Naive thymus-derived CD4-positive, alpha-beta T cell (primary cell): ENCODE results near the gene ROBO1. TPM values are rescaled to one million over a fixed set of nuclear protein-coding genes. Genes with fewer than 3 reads are reported as not detected.

Experiments used
- ATAC-seq: fragments of 150-1000 bp; cut with Tn5 transposase; 2 replicates; pipeline ENCODE4 v1.10.0; 2021; ENCODE audit warnings: mild to moderate bottlenecking, moderate library complexity
- CTCF ChIA-PET: fragments of 350-600 bp; sonication (Branson Sonifier 250); formaldehyde crosslinking; loops from one replicate; lab custom pipeline; 2021; ENCODE audit warnings: antibody characterized with exemption; lab: Charles Lee
- POLR2A ChIA-PET: fragments of 350-600 bp; sonication (Branson Sonifier 250); formaldehyde crosslinking; loops from one replicate; lab custom pipeline; 2021; ENCODE audit warnings: antibody characterized with exemption, inconsistent platforms; lab: Charles Lee
- DNase-seq, 9 donors: peaks; one replicate each; pipeline versions ENCODE4 v3.0.0 to v3.0.0-alpha.2; 2020 to 2022; ENCODE audit warnings: mixed read lengths in 1 of 9
- H3K27ac ChIP-seq: one replicate; pipeline ENCODE4 v1.7.0; 2013; ENCODE audit warnings: mild to moderate bottlenecking, low read depth, low read length, moderate library complexity
- H3K27me3 ChIP-seq, 2 donors: one replicate each; pipeline ENCODE4 v1.7.0; 2013; ENCODE audit warnings: low read length in 2 of 2, mild to moderate bottlenecking in 2 of 2, moderate library complexity in 2 of 2; ENCODE audit not compliant: control insufficient read depth in 2 of 2, insufficient read depth in 2 of 2
- H3K36me3 ChIP-seq, 3 experiments: 1 replicate in 2 of 3; 2 replicates in 1 of 3; pipeline ENCODE4 v1.7.0; 2013; ENCODE audit warnings: low read length in 3 of 3, mild to moderate bottlenecking in 3 of 3, moderate library complexity in 1 of 3; ENCODE audit not compliant: insufficient read depth in 3 of 3, control insufficient read depth in 2 of 3
- H3K4me1 ChIP-seq, 2 donors: one replicate each; pipeline ENCODE4 v1.7.0; 2013; ENCODE audit warnings: low read length in 2 of 2, mild to moderate bottlenecking in 2 of 2, moderate library complexity in 1 of 2; ENCODE audit not compliant: control insufficient read depth in 2 of 2, insufficient read depth in 2 of 2
- H3K4me3 ChIP-seq: 2 replicates; pipeline ENCODE4 v1.7.0; 2013; ENCODE audit warnings: mild to moderate bottlenecking, low read length
- H3K9me3 ChIP-seq, 3 experiments: 1 replicate in 2 of 3; 2 replicates in 1 of 3; pipeline ENCODE4 v1.7.0; 2013; ENCODE audit warnings: low read length in 3 of 3; ENCODE audit not compliant: control insufficient read depth in 2 of 3
- H3K27ac Mint-ChIP-seq, 9 donors: one replicate each; pipeline ENCODE4 v1.8.0; 2020 to 2022; ENCODE audit warnings: mixed read lengths in 9 of 9, mild to moderate bottlenecking in 8 of 9, moderate library complexity in 5 of 9, inconsistent platforms in 2 of 9
- H3K27me3 Mint-ChIP-seq, 5 donors: one replicate each; pipeline ENCODE4 v1.8.0; 2021 to 2022; ENCODE audit warnings: mixed read lengths in 5 of 5, mild to moderate bottlenecking in 1 of 5
- H3K36me3 Mint-ChIP-seq, 5 donors: one replicate each; pipeline ENCODE4 v1.8.0; 2020 to 2022; ENCODE audit warnings: mixed read lengths in 5 of 5, mild to moderate bottlenecking in 3 of 5, inconsistent platforms in 1 of 5
- H3K4me1 Mint-ChIP-seq, 7 donors: one replicate each; pipeline ENCODE4 v1.8.0; 2020 to 2022; ENCODE audit warnings: mixed read lengths in 7 of 7, mild to moderate bottlenecking in 3 of 7, inconsistent platforms in 1 of 7
- H3K4me3 Mint-ChIP-seq, 10 donors: one replicate each; pipeline ENCODE4 v1.8.0; 2020 to 2022; ENCODE audit warnings: mild to moderate bottlenecking in 10 of 10, mixed read lengths in 10 of 10, moderate library complexity in 6 of 10, inconsistent platforms in 2 of 10
- H3K9me3 Mint-ChIP-seq, 11 donors: one replicate each; pipeline ENCODE4 v1.8.0; 2020 to 2022; ENCODE audit warnings: mixed read lengths in 11 of 11, mild to moderate bottlenecking in 4 of 11, inconsistent platforms in 1 of 11, moderate library complexity in 1 of 11
- intact Hi-C, 2 donors: fragments of 100-400 bp; cut with micrococcal nuclease; formaldehyde crosslinking; loops; one replicate each; pipeline ENCODE4 v1.15.1; 2023
- polyA plus RNA-seq, 2 donors: library from polyadenylated mRNA; unstranded; fragments of 300-500 nt; fragmentation: Illumina TruSeq; gene quantifications; one replicate each; pipeline ENCODE4 v1.2.3, GENCODE V29; 2021
- total RNA-seq, 6 experiments: library from RNA in 5 of 6; stranded (reverse) in 5 of 6; gene quantifications; 1 replicate in 5 of 6; 2 replicates in 1 of 6; pipeline ENCODE4 v1.2.3 and lab custom pipeline; 2021 to 2026

Gene ROBO1
- total and polyA plus RNA-seq, 7 experiments from 2014 or later: 0.08 to 0.59 (median 0.26) TPM; not detected in 2

GRCh38 chr3:78804251-78805037 is 963.4 kb downstream of the ROBO1 start:
- intact Hi-C loops: no loop called here
- POLR2A ChIA-PET: no interaction called here
- no peak for DNase-seq
- ATAC-seq: no peak
- H3K27ac ChIP-seq: no peak overlapping the region
- no peaks in the 10 kb centered on the region for H3K4me1 ChIP-seq
- no peak overlapping the region for H3K27ac Mint-ChIP-seq
- H3K27me3 ChIP-seq: no peaks in the 10 kb centered on the region
- H3K4me3 Mint-ChIP-seq: no peak overlapping the region
- peaks cover 0 to 4% (median 0%) of the 10 kb centered on the region in 5 donors for H3K36me3 Mint-ChIP-seq
- H3K36me3 ChIP-seq: no peaks in the 10 kb centered on the region
- no peak overlapping the region for H3K4me3 ChIP-seq
- no peaks in the 10 kb centered on the region for H3K9me3 ChIP-seq
- no peaks in the 10 kb centered on the region for H3K27me3 Mint-ChIP-seq
- no peaks in the 10 kb centered on the region for H3K4me1 Mint-ChIP-seq
- H3K9me3 Mint-ChIP-seq: peaks cover 0 to 7% (median 5%) of the 10 kb centered on the region in 11 donors
- CTCF ChIA-PET: no interaction called here

DNA sequence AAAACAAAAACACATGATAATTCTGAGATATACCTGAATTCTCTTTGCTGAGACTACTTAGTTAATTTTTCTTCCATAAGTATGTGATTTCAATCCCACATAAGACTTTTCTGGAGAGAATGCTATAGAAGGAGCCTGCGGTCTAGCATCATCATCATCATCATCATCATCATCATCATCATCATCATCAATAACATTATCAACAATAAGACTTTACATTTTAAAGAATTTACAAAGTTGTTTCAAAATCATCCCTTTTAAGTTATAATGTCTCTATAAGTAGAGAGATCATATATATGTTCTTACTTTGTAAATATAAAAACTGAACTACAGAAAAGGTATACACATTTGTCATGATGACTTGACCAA is 965.3 kb downstream of the ROBO1 start:
- Histone ChIP-seq H3K4me3 (no peak overlapping the region), H3K4me1 (no peaks in the 10 kb centered on the region), H3K9me3 (no peaks in the 10 kb centered on the region), H3K27me3 (no peaks in the 10 kb centered on the region), H3K36me3 (no peaks in the 10 kb centered on the region), H3K27ac (no peak overlapping the region)
- H3K4me1 Mint-ChIP-seq: no peaks in the 10 kb centered on the region
- DNase-seq: no peak
- H3K4me3 Mint-ChIP-seq: no peak overlapping the region
- POLR2A ChIA-PET: no interaction called here
- H3K9me3 Mint-ChIP-seq: peaks cover 0 to 8% (median 5%) of the 10 kb centered on the region in 11 donors
- no peak overlapping the region for H3K27ac Mint-ChIP-seq
- CTCF ChIA-PET: no interaction called here
- intact Hi-C loops: no loop called here
- H3K27me3 Mint-ChIP-seq: no peaks in the 10 kb centered on the region
- no peak for ATAC-seq
- H3K36me3 Mint-ChIP-seq: peaks cover 0 to 4% (median 0%) of the 10 kb centered on the region in 5 donors

- Histone ChIP-seq H3K36me3 (no peaks in the 10 kb centered on the region), H3K4me1 (no peaks in the 10 kb centered on the region), H3K27ac (no peak overlapping the region), H3K27me3 (no peaks in the 10 kb centered on the region), H3K4me3 (no peak overlapping the region), H3K9me3 (no peaks in the 10 kb centered on the region)
- intact Hi-C loops: no loop called here
- POLR2A ChIA-PET: no interaction called here
- ATAC-seq: no peak
- H3K9me3 Mint-ChIP-seq: peaks cover 0 to 12% (median 6%) of the 10 kb centered on the region in 11 donors
- CTCF ChIA-PET: no interaction called here
- no peak for DNase-seq
- H3K27ac Mint-ChIP-seq: no peak overlapping the region
- no peaks in the 10 kb centered on the region for H3K27me3 Mint-ChIP-seq
- H3K36me3 Mint-ChIP-seq: peaks cover 0 to 4% (median 0%) of the 10 kb centered on the region in 5 donors
- H3K4me3 Mint-ChIP-seq: no peak overlapping the region
- no peaks in the 10 kb centered on the region for H3K4me1 Mint-ChIP-seq
Observed at GRCh38 chr3:78801926-78802561, 965.8 kb downstream of the ROBO1 start.

GRCh38 chr3:78799681-78800080 is 968.1 kb downstream of the ROBO1 start:
- ATAC-seq (no peak), DNase-seq (no peak)
- no peaks in the 10 kb centered on the region for H3K27me3 ChIP-seq
- H3K9me3 Mint-ChIP-seq: peaks cover 0 to 22% (median 6%) of the 10 kb centered on the region in 11 donors
- ChIA-PET POLR2A (no interaction called here), CTCF (no interaction called here)
- H3K27ac ChIP-seq: no peak overlapping the region
- H3K4me3 ChIP-seq: no peak overlapping the region
- H3K9me3 ChIP-seq: no peaks in the 10 kb centered on the region
- no peak overlapping the region for H3K27ac Mint-ChIP-seq
- H3K27me3 Mint-ChIP-seq: no peaks in the 10 kb centered on the region
- H3K4me3 Mint-ChIP-seq: no peak overlapping the region
- intact Hi-C loops: no loop called here
- H3K36me3 ChIP-seq: no peaks in the 10 kb centered on the region
- no peaks in the 10 kb centered on the region for H3K36me3 Mint-ChIP-seq
- no peaks in the 10 kb centered on the region for H3K4me1 ChIP-seq
- H3K4me1 Mint-ChIP-seq: no peaks in the 10 kb centered on the region

DNA sequence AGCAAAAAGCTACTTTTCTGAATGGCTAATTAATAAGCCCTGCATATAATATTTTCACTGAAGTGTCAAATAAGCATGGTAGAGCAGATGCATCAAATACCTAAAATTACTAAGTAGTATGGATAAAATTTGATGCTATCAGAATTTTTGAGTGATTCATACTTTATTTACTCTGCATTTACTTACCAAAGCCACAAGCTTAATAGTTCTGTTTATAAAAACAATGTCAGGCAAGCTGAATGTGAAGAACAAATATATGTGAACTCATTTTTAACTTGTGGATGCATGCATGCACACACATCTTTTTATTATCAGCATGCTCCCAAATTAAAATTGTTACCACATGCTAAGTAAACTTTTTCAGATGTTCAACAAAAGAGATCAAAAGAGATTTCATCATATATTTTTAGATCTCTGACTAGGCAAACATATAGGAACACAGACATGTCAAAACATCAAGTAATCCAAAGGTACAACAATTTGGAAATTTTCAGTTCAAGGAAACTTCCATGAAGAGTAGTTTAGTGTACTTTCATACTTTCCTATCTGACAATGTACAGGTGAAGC is 969.4 kb downstream of the ROBO1 start:
- peaks cover 0 to 24% (median 6%) of the 10 kb centered on the region in 11 donors for H3K9me3 Mint-ChIP-seq
- ATAC-seq (no peak), DNase-seq (no peak)
- intact Hi-C loops: no loop called here
- no peaks in the 10 kb centered on the region for H3K4me1 Mint-ChIP-seq
- CTCF ChIA-PET: no interaction called here
- no peak overlapping the region for H3K27ac Mint-ChIP-seq
- no peaks in the 10 kb centered on the region for H3K9me3 ChIP-seq
- no peaks in the 10 kb centered on the region for H3K4me1 ChIP-seq
- H3K36me3 ChIP-seq: no peaks in the 10 kb centered on the region
- POLR2A ChIA-PET: no interaction called here
- H3K4me3 Mint-ChIP-seq: no peak overlapping the region
- no peak overlapping the region for H3K4me3 ChIP-seq
- no peak overlapping the region for H3K27ac ChIP-seq
- no peaks in the 10 kb centered on the region for H3K27me3 Mint-ChIP-seq
- H3K27me3 ChIP-seq: no peaks in the 10 kb centered on the region
- H3K36me3 Mint-ChIP-seq: no peaks in the 10 kb centered on the region

DNA sequence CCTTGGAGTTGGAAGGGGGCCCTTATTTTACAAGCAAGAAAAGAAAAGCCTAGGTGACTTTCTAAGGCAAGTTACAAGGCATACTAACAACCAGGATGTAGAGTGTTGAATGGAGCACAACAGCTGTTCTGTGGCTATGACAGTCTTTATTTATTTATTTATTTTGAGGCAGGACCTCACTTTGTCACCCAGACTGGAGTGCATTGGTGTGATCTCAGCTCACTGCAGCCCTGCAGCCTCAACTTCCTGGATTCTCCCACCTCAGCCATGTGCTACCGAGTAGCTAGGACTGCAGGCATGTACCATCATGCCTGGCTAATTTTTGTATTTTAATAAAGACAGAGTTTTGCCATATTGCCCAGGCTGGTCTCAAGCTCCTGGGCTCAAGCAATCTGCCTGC is 973.4 kb downstream of the ROBO1 start:
- ATAC-seq: no peak
- Mint-ChIP-seq H3K27ac (no peak overlapping the region), H3K4me3 (no peak overlapping the region)

More for the DNA sequence above, 973.4 kb downstream of the ROBO1 start:
- Mint-ChIP-seq H3K36me3 (no peaks in the 10 kb centered on the region), H3K4me1 (no peaks in the 10 kb centered on the region), H3K27me3 (no peaks in the 10 kb centered on the region), H3K9me3 (peaks cover 0 to 23% (median 4%) of the 10 kb centered on the region in 11 donors)
- ChIA-PET POLR2A (no interaction called here), CTCF (no interaction called here)
- no peak for DNase-seq
- Histone ChIP-seq H3K4me3 (no peak overlapping the region), H3K36me3 (no peaks in the 10 kb centered on the region), H3K4me1 (no peaks in the 10 kb centered on the region), H3K27ac (no peak overlapping the region), H3K27me3 (no peaks in the 10 kb centered on the region), H3K9me3 (peaks cover 0 to 3% (median 0%) of the 10 kb centered on the region in 3 experiments)
- intact Hi-C loops: no loop called here
